GM10248 (cell line): ENCODE results near the gene PRR16.
"Not testable (repeated sequence)": the region's sequence is repeated elsewhere in the genome, so short reads cannot be mapped to it uniquely, and the experiment has no call there.

Source experiments
- CTCF ChIA-PET: fragments of 300-600 bp; sonication (Branson Sonifier 250); formaldehyde crosslinking; extraction: SDS; loops from one replicate; lab custom pipeline; 2021; ENCODE audit warnings: antibody characterized with exemption; lab: Yijun Ruan, JAX
- POLR2A ChIA-PET: fragments of 350-650 bp; sonication (Branson Sonifier 250); formaldehyde crosslinking; extraction: SDS; loops from one replicate; lab custom pipeline; 2020; ENCODE audit warnings: antibody characterized with exemption; lab: Yijun Ruan, JAX
- DNase-seq: peaks from one replicate; pipeline ENCODE4 v3.0.0; 2012; ENCODE audit errors: extremely low spot score
- TF ChIP-seq, protein P1 (sequence below): IDR thresholded peaks from 2 replicates; pipeline ENCODE4 v1.5.1; 2012; ENCODE audit warnings: mild to moderate bottlenecking, low read depth; ENCODE audit errors: extremely low read depth, missing control alignments, control extremely low read depth

PRR16 gene

DNA sequence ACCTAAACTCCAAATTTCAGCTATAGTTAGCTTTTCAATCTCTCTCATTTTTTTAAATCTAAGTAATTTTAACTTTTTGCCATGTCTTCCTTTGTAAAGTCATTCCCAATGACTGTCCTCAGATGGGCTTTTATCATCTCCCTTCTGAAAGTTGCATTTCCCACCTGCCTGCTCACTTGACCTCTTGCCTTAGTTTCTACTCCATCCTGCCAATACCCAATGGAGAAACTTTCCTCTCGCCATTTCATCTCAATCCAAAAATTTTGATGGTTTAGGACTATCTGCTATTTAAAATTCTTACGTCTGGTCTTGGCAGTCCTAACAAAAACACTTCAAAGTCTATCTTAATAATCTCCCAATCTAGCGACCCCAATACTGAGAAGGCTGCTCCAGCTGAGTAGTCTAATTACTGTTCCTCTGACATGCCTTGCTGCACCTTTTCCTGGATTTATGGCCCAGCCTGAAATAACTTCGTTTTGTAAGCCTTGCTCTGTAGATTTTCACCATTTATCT, 231.3 kb downstream of the PRR16 start:
- TF ChIP-seq, protein P1, sequence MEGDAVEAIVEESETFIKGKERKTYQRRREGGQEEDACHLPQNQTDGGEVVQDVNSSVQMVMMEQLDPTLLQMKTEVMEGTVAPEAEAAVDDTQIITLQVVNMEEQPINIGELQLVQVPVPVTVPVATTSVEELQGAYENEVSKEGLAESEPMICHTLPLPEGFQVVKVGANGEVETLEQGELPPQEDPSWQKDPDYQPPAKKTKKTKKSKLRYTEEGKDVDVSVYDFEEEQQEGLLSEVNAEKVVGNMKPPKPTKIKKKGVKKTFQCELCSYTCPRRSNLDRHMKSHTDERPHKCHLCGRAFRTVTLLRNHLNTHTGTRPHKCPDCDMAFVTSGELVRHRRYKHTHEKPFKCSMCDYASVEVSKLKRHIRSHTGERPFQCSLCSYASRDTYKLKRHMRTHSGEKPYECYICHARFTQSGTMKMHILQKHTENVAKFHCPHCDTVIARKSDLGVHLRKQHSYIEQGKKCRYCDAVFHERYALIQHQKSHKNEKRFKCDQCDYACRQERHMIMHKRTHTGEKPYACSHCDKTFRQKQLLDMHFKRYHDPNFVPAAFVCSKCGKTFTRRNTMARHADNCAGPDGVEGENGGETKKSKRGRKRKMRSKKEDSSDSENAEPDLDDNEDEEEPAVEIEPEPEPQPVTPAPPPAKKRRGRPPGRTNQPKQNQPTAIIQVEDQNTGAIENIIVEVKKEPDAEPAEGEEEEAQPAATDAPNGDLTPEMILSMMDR, result no peak
- ChIA-PET CTCF (interaction anchor here (1.0 kb wide), 1 partner anchor 12 kb away, joined by 3 read pairs; no protein-coding TSS in a partner anchor), POLR2A (no interaction called here)
- no peak for DNase-seq

DNA sequence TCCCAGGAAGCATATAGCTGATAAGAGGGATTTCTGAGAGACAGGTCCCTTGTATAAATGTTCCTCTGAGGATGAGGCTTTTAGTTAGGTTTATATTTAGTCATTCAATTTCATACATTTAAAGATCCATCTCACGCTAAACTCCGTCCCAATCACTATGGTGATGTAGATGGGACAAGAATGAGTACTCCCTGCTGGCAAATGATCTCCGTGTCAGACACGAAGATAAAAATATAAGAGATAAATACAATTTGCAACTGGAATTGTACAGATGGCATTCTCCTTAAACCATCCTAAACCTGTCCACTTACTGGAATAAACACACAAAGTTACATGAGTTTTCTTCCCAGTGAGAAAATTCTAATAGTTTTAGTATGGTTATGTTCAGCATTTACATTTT, 233.0 kb downstream of the PRR16 start:
- CTCF ChIA-PET, result interaction anchor here (1.2 kb wide), 1 partner anchor 8 kb away, joined by 3 read pairs; no protein-coding TSS in a partner anchor
- TF ChIP-seq, protein P1, result no peak
- POLR2A ChIA-PET, result no interaction called here
- no peak for DNase-seq

DNA sequence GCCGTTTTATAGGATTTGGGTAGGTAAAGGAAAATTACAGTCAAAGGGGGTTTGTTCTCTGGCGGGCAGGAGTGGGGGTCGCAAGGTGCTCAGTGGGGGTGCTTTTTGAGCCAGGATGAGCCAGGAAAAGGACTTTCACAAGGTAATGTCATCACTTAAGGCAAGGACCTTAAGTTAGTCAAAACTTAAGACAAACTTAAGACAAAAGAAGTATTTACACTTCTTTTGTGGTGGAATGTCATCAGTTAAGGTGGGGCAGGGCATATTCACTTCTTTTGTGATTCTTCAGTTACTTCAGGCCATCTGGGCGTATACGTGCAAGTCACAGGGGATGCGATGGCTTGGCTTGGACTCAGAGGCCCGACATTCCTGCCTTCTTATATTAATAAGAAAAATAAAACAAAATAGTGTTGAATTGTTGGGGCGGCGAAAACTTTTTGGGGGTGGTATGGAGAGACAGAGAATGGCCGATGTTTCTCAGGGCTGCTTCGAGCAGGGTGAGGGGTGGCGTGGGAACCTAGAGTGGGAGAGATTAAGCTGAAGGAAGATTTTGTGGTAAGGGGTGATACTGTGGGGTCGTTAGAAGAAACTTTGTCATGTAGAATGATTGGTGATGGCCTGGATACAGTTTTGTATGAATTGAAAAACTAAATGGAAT, 233.7 kb downstream of the PRR16 start:
- POLR2A ChIA-PET, CTCF ChIA-PET, DNase-seq: not testable (repeated sequence)

DNA sequence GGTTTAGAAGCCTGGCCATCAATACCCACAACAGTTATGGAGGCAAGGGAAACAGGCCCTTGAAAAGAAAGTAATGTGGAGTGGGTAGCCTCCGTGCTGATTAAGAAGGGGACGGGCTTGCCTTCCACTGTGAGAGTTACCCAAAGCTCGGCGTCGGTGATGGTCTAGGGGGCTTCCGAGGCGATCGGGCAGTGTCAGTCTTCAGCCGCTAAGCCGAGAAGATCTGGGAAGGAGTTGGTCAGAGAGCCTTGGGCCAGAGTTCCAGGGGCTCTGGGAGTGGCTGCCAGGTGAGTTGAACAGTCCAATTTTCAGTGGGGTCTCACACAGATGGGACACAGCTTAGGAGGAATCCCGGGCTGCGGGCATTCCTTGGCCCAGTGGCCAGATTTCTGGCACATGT, 236.6 kb downstream of the PRR16 start:
- POLR2A ChIA-PET, DNase-seq, CTCF ChIA-PET: not testable (repeated sequence)

DNA sequence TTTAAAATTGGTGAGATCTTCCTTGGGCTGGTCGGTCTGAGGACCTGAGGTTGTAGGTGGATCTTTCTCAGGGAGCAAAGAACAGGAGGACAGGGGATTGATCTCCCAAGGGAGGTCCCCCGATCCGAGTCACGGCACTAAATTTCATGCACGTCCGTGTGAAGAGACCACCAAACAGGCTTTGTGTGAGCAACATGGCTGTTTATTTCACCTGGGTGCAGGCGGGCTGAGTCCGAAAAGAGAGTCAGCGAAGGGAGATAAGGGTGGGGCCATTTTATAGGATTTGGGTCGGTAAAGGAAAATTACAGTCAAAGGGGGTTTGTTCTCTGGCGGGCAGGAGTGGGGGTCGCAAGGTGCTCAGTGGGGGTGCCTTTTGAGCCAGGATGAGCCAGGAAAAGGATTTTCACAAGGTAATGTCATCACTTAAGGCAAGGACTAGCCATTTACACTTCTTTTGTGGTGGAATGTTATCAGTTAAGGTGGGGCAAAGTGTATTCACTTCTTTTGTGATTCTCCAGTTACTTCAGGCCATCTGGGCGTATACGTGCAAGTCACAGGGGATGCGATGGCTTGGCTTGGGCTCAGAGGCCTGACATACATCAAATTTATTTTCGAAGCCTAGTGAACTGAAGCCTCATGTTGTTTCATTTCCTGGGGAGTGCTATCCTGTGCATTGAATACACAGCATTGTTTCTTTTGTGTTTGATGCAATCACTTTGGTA, 238.9 kb downstream of the PRR16 start:
- CTCF ChIA-PET, POLR2A ChIA-PET, DNase-seq: not testable (repeated sequence)

DNA sequence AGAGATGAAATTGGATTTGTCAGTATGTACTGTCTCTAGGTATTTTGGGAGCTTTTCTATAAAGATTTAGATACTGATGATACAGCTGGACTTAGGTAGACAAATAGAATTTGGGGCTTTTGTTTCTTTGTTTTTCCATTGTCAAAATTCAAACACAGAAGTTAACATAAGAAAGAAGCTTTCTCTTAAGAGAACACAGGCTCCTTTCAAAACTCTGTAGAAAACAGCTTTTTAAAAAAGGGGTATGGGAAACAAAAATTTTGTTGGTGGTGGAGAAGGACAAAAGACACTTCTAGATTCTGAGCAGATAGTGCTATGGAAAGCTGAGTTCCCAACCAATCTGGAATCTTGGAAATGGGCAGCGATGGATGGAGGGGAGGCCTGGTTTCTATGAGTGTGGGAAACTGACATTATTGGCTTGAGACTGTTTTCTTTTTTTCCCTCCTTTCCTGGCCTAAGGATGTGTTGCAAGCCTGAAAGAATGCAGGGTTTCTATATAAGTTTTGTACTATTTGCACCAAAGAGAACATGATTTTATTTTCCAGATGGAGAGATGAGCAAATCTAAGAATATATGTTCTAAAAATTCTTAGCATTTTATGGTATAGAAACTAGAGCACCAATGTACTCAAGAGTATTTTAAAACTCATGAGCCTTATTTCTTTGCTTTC, 240.0 kb downstream of the PRR16 start:
- no peak for DNase-seq
- TF ChIP-seq, protein P1, result no peak
- ChIA-PET CTCF (interaction anchor here (1.1 to 1.3 kb wide), 2 partner anchors 8 to 11 kb away, joined by 3 read pairs; no protein-coding TSS in a partner anchor), POLR2A (no interaction called here)

DNA sequence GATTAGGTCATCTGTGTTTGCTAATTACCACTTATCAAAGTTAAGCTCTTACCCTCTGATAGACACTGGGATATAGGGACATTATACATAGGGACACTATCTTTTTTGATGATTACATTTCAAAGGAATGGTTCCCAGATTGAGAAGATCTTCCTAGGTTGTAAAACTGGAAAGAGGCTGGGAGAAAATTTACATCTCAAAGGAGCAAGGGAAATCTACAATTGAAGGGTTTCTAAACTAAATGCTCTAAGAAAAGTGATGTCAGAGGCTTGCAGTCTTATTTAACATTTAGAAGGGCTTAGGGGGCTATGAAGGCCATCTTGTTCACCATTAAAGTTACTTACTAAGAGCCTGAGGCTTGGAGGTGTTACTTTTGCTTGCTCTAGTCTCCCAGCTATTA, 242.8 kb downstream of the PRR16 start:
- ChIA-PET CTCF (interaction anchor here (1.3 kb wide), 1 partner anchor 12 kb away, joined by 3 read pairs; no protein-coding TSS in a partner anchor), POLR2A (no interaction called here)
- TF ChIP-seq, protein P1, result no peak
- no peak for DNase-seq
